HepG2 (cell line): ENCODE results near the gene CEP164. TPM values are rescaled to one million over a fixed set of nuclear protein-coding genes. Genes with fewer than 3 reads are reported as not detected.

Source experiments
- ATAC-seq: fragments of 200-7000 bp; cut with Tn5 transposase; 3 replicates; pipeline ENCODE4 v1.9.1; 2020; ENCODE audit warnings: mild to moderate bottlenecking, moderate library complexity
- BruUV-seq: library from RNA; stranded (reverse); fragments of 400-500 nt; replicated peaks from 2 replicates; lab custom pipeline; 2021; lab: Mats Ljungman, UMichigan
- CTCF ChIA-PET: fragments of 300-600 bp; formaldehyde crosslinking; extraction: SDS; loops from one replicate; lab custom pipeline; 2021; ENCODE audit warnings: low total read pairs, inconsistent platforms, low intra/inter-chr PET ratio; lab: Yijun Ruan, JAX
- POLR2A ChIA-PET: fragments of 350-600 bp; sonication (Branson Sonifier 250); formaldehyde crosslinking; loops from one replicate; lab custom pipeline; 2020; ENCODE audit warnings: antibody characterized with exemption, inconsistent platforms; lab: Yijun Ruan, JAX
- DNase-seq: peaks from one replicate; pipeline ENCODE4 v3.0.0-alpha.2; 2015; ENCODE audit warnings: low spot score
- FAIRE-seq: peaks from 3 replicates; lab custom pipeline; 2011; peaks lifted over from hg19 to GRCh38; lab: Jason Lieb, UNC
- H2AFZ ChIP-seq: one replicate; pipeline ENCODE4 v1.6.1; 2011; ENCODE audit warnings: low read length, inconsistent platforms
- H3K27ac ChIP-seq: fragments of 300-600 bp; 3 replicates; pipeline ENCODE4 v1.8.0; 2011; ENCODE audit warnings: mixed run types, mild to moderate bottlenecking, mixed read lengths, low read length, inconsistent platforms; ENCODE audit not compliant: insufficient read depth; ENCODE audit errors: extremely low read length
- H3K27me3 ChIP-seq, 2 experiments: fragments of 200-600 bp in 1 of 2; 2 replicates in 1 of 2; 3 replicates in 1 of 2; pipeline versions ENCODE4 v1.6.0 to v1.8.0; 2011; ENCODE audit warnings: low read length in 2 of 2, mild to moderate bottlenecking in 2 of 2, moderate library complexity in 2 of 2, inconsistent platforms in 1 of 2; ENCODE audit not compliant: insufficient read depth in 2 of 2, control insufficient read depth in 1 of 2
- H3K36me3 ChIP-seq, 2 experiments: fragments of 200-600 bp in 1 of 2; replicated peaks in 1 of 2; 2 replicates in 1 of 2; 3 replicates in 1 of 2; pipeline versions ENCODE4 v1.5.1 to v1.8.0; 2011; ENCODE audit warnings: low read length in 2 of 2, inconsistent platforms in 1 of 2; ENCODE audit not compliant: insufficient read depth in 2 of 2, control insufficient read depth in 1 of 2
- H3K4me1 ChIP-seq: 2 replicates; pipeline ENCODE4 v1.5.1; 2012; ENCODE audit warnings: low read length, inconsistent platforms; ENCODE audit not compliant: insufficient read depth
- H3K4me2 ChIP-seq: 2 replicates; pipeline ENCODE4 v1.6.0; 2011; ENCODE audit warnings: low read depth, low read length, inconsistent platforms
- H3K4me3 ChIP-seq, 3 experiments: fragments of 200-600 bp in 1 of 3; sonication (generic), shearing (Covaris generic) in 1 of 3; replicated peaks in 1 of 3; 2 replicates each; pipeline ENCODE4 v1.5.1; 2011 to 2016; ENCODE audit warnings: low read length in 3 of 3, inconsistent platforms in 2 of 3, low read depth in 2 of 3, mild to moderate bottlenecking in 2 of 3, control low read depth in 1 of 3, mixed read lengths in 1 of 3; ENCODE audit not compliant: insufficient read depth in 1 of 3
- H3K79me2 ChIP-seq: one replicate; pipeline ENCODE4 v1.6.1; 2011; ENCODE audit warnings: low read length, inconsistent platforms; ENCODE audit not compliant: insufficient read depth
- H3K9ac ChIP-seq: 2 replicates; pipeline ENCODE4 v1.6.0; 2011; ENCODE audit warnings: mild to moderate bottlenecking, low read depth, low read length, inconsistent platforms; ENCODE audit not compliant: insufficient read depth
- H3K9me3 ChIP-seq: 2 replicates; pipeline ENCODE4 v1.5.1; 2012; ENCODE audit warnings: mild to moderate bottlenecking, low read length
- H4K20me1 ChIP-seq: 2 replicates; pipeline ENCODE4 v1.6.0; 2011; ENCODE audit warnings: inconsistent platforms, mild to moderate bottlenecking, low read length, moderate library complexity; ENCODE audit not compliant: insufficient read depth
- AGO2 ChIP-seq: fragments of 200-400 bp; formaldehyde crosslinking; optimal IDR thresholded peaks from 2 replicates; pipeline ENCODE3; 2017; ENCODE audit warnings: mild to moderate bottlenecking, low read depth, low read length, moderate library complexity
- HNF4A ChIP-seq: sonication (generic); formaldehyde crosslinking; IDR thresholded peaks from 2 replicates; pipeline ENCODE4 v1.4.0; 2020; ENCODE audit warnings: missing genetic modification reagents
- IKZF1 ChIP-seq: fragments of 450-650 bp; IDR thresholded peaks from 2 replicates; pipeline ENCODE4 v1.7.1; 2016
- NBN ChIP-seq: fragments of 450-650 bp; conservative IDR thresholded peaks from 2 replicates; pipeline ENCODE4 v1.6.1; 2017
- SRF ChIP-seq: IDR thresholded peaks from 2 replicates; pipeline ENCODE4 v1.6.1; 2011; ENCODE audit warnings: mild to moderate bottlenecking, low read depth, low read length, moderate library complexity
- TCF7L2 ChIP-seq: IDR thresholded peaks from 2 replicates; pipeline ENCODE4 v1.6.1; 2011; ENCODE audit warnings: mild to moderate bottlenecking, low read depth, low read length, moderate library complexity
- ZNF263 ChIP-seq: sonication (generic); formaldehyde crosslinking; IDR thresholded peaks from 2 replicates; pipeline ENCODE4 v1.4.0; 2020; ENCODE audit warnings: missing genetic modification reagents
- ZNF292 ChIP-seq: sonication (generic); formaldehyde crosslinking; IDR thresholded peaks from 2 replicates; pipeline ENCODE4 v1.8.1; 2022; ENCODE audit warnings: mild to moderate bottlenecking, low read depth, missing genetic modification reagents, borderline replicate concordance
- WGBS: methylation state at CpG from one replicate; pipeline ENCODE4 v1.1.6; 2017; ENCODE audit warnings: low lambda C conversion rate; 5-methylcytosine and 5-hydroxymethylcytosine counted together
- in situ Hi-C: cut with HindIII; loops from 2 replicates; pipeline ENCODE4 v1.10.0; 2017; ENCODE audit warnings: low pct_unique_long_range_greater_than_20kb; ENCODE audit not compliant: extremely low pct_ligation_motif_present
- intact Hi-C: fragments of 100-400 bp; cut with micrococcal nuclease; formaldehyde crosslinking; loops from one replicate; pipeline ENCODE4 v1.10.0; 2022; ENCODE audit not compliant: unreplicated experiment
- polyA plus RNA-seq, 8 experiments: library from polyadenylated mRNA; depleted of rRNA in 3 of 8; stranded (reverse) in 7 of 8; unstranded in 1 of 8; fragments of >200 nt; fragmentation: Illumina TruSeq in 4 of 8; extraction: Trizol in 4 of 8; gene quantifications; 2 replicates each; pipeline versions ENCODE4 v1.2.1 to v1.2.3, GENCODE V29; 2011 to 2016; ENCODE audit warnings: low read depth in 4 of 8, missing spikeins in 1 of 8, mixed read lengths in 1 of 8; ENCODE audit not compliant: insufficient read depth in 1 of 8
- total RNA-seq, 5 experiments: library from RNA; depleted of rRNA; stranded (reverse); fragments of >200 nt; fragmentation: Illumina TruSeq; extraction: Trizol; gene quantifications; 2 replicates each; pipeline ENCODE4 v1.2.3, GENCODE V29; 2016; ENCODE audit warnings: low read depth in 1 of 5

Gene CEP164
- total and polyA plus RNA-seq, 2 of the 13 experiments (the other 11 are each of a cell fraction or from before 2014, with no cell fraction given) = 11.4 to 15.2 TPM

GRCh38 chr11:117437041-117437790, 109.6 kb downstream of the CEP164 start:
- H3K4me2 ChIP-seq = no peak overlapping the region
- FAIRE-seq (no peak), DNase-seq (no peak), ATAC-seq (no peak)
- intact Hi-C loops = no loop called here
- ChIA-PET CTCF (no interaction called here), POLR2A (no interaction called here)
- no peak overlapping the region for H3K9ac ChIP-seq
- H3K27ac ChIP-seq = no peak overlapping the region
- TF ChIP-seq ZNF292 (no peak), AGO2 (no peak), HNF4A (CRISPR knock-in tag) (no peak), SRF (no peak), TCF7L2 (no peak), IKZF1 (no peak)
- H3K36me3 ChIP-seq = no peaks in the 10 kb centered on the region
- peaks cover 0 to 11% of the 10 kb centered on the region in 2 experiments; a peak in 3 of 5 replicates for H3K27me3 ChIP-seq
- in situ Hi-C loops = loop anchor here (25.0 kb wide), 1 partner anchor 500 kb away; the partner anchor contains the start of gene TMPRSS13
- WGBS = 61% methylated on average over 19 of the region's 23 CpGs
- no peaks in the 10 kb centered on the region for H3K4me1 ChIP-seq
- H2AFZ ChIP-seq = no peak overlapping the region
- H3K9me3 ChIP-seq = no peaks in the 10 kb centered on the region
- H3K79me2 ChIP-seq = no peaks in the 10 kb centered on the region
- no peak overlapping the region for H3K4me3 ChIP-seq
- H4K20me1 ChIP-seq = 0 out of 2 replicates have a peak, but pooled peaks cover 3% of the 10 kb centered on the region
- BruUV-seq = no TSS peak

DNA sequence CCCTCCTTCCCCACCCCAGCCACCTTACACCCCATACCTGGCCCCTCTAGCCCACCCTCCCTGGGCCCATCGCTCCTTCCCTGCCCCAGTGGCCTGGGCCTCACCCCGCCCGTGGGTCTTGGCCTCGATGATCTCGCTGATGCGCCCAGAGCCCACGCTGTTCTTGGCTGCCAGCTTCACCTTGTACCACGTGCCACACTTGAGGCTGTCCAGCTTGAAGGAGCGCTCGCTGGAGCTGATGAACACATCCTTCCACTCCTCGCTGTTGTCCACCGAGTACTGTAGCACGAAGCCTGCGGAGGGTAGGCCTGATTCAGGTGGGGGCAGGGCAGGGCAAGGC, 110.1 kb downstream of the CEP164 start:
- BruUV-seq = no TSS peak

More for the DNA sequence above, 110.1 kb downstream of the CEP164 start:
- H3K79me2 ChIP-seq = no peaks in the 10 kb centered on the region
- 67% methylated on average over 6 of the region's 14 CpGs for WGBS
- H4K20me1 ChIP-seq = 0 out of 2 replicates have a peak, but pooled peaks cover 3% of the 10 kb centered on the region
- TF ChIP-seq ZNF263 (CRISPR knock-in tag) = no peak
- no peak for TF ChIP-seq NBN
- in situ Hi-C loops = loop anchor here (25.0 kb wide), 1 partner anchor 500 kb away; the partner anchor contains the start of gene TMPRSS13
- peaks cover 0 to 11% of the 10 kb centered on the region in 2 experiments; a peak in 3 of 5 replicates for H3K27me3 ChIP-seq
- no peak overlapping the region for H2AFZ ChIP-seq
- ChIA-PET CTCF (no interaction called here), POLR2A (no interaction called here)
- DNase-seq (no peak), FAIRE-seq (no peak), ATAC-seq (no peak)
- no peaks in the 10 kb centered on the region for H3K4me1 ChIP-seq
- H3K9ac ChIP-seq = no peak overlapping the region
- intact Hi-C loops = no loop called here
- no peak overlapping the region for H3K4me3 ChIP-seq
- no peaks in the 10 kb centered on the region for H3K36me3 ChIP-seq
- no peak overlapping the region for H3K4me2 ChIP-seq
- no peak overlapping the region for H3K27ac ChIP-seq
- H3K9me3 ChIP-seq = no peaks in the 10 kb centered on the region
